K562 (cell line): ENCODE data around the gene GLUD1. TPM values are rescaled to one million over a fixed set of nuclear protein-coding genes. Genes with fewer than 3 reads are reported as not detected.

Experiments
- ATAC-seq: fragments of 200-7000 bp; cut with Tn5 transposase; 3 replicates; pipeline ENCODE4 v1.9.1; 2020; ENCODE audit warnings: moderate library complexity
- BruUV-seq: library from RNA; stranded (reverse); fragments of 400-500 nt; replicated peaks from 2 replicates; lab custom pipeline; 2021; lab: Mats Ljungman, UMichigan
- CTCF ChIA-PET: fragments of 300-600 bp; formaldehyde crosslinking; extraction: SDS; loops from one replicate; lab custom pipeline; 2021; ENCODE audit warnings: low intra/inter-chr PET ratio; lab: Yijun Ruan, JAX
- POLR2A ChIA-PET: fragments of 300-600, 350-650 bp; sonication (Branson Sonifier 250); formaldehyde crosslinking; extraction: SDS; loops from one replicate; lab custom pipeline; 2021; ENCODE audit warnings: antibody characterized with exemption, inconsistent platforms; lab: Yijun Ruan, JAX
- DNase-seq, 4 experiments: peaks; one replicate each; pipeline versions ENCODE4 v3.0.0 to v3.0.0-alpha.2; 2011 to 2018; ENCODE audit warnings: low spot score in 3 of 4, mixed read lengths in 3 of 4; ENCODE audit errors: extremely low read depth in 1 of 4
- FAIRE-seq: peaks from 2 replicates; lab custom pipeline; 2011; peaks lifted over from hg19 to GRCh38; lab: Jason Lieb, UNC
- H2AFZ ChIP-seq: 2 replicates; pipeline ENCODE4 v1.6.0; 2011; ENCODE audit warnings: low read depth, low read length, control low read depth, inconsistent platforms
- H3K27ac ChIP-seq: fragments of 200-600 bp; 3 replicates; pipeline ENCODE4 v1.8.0; 2011; ENCODE audit warnings: low read depth, mild to moderate bottlenecking, control low read depth, inconsistent platforms, low read length, moderate library complexity, mixed read lengths; ENCODE audit errors: extremely low read depth
- H3K27me3 ChIP-seq, 2 experiments: fragments of 300-600 bp in 1 of 2; 2 replicates in 1 of 2; 3 replicates in 1 of 2; pipeline versions ENCODE4 v1.6.0 to v1.8.0; 2011; ENCODE audit warnings: inconsistent platforms in 2 of 2, low read length in 2 of 2, mild to moderate bottlenecking in 1 of 2, mixed read lengths in 1 of 2, moderate library complexity in 1 of 2; ENCODE audit not compliant: control insufficient read depth in 2 of 2, insufficient read depth in 2 of 2
- H3K36me3 ChIP-seq: fragments of 300-600 bp; 3 replicates; pipeline ENCODE4 v1.8.0; 2011; ENCODE audit warnings: mild to moderate bottlenecking, low read length, inconsistent platforms; ENCODE audit not compliant: control insufficient read depth, insufficient read depth
- H3K4me1 ChIP-seq, 2 experiments: fragments of 200-600 bp in 1 of 2; replicated peaks in 1 of 2; 2 replicates in 1 of 2; 3 replicates in 1 of 2; pipeline versions ENCODE4 v1.5.1 to v1.8.0; 2011; ENCODE audit warnings: inconsistent platforms in 2 of 2, low read length in 2 of 2, mild to moderate bottlenecking in 1 of 2, mixed read lengths in 1 of 2, moderate library complexity in 1 of 2; ENCODE audit not compliant: control insufficient read depth in 2 of 2, insufficient read depth in 2 of 2
- H3K4me2 ChIP-seq: 2 replicates; pipeline ENCODE4 v1.6.1; 2011; ENCODE audit warnings: low read length, control low read depth, inconsistent platforms, mixed read lengths; ENCODE audit not compliant: insufficient read depth
- H3K4me3 ChIP-seq: fragments of 200-600 bp; sonication (generic), shearing (Covaris generic); 2 replicates; pipeline ENCODE4 v1.5.1; 2016; ENCODE audit warnings: control low read depth, inconsistent platforms
- H3K79me2 ChIP-seq: fragments of 200-600 bp; 3 replicates; pipeline ENCODE4 v1.8.0; 2011; ENCODE audit warnings: low read length, inconsistent platforms; ENCODE audit not compliant: control insufficient read depth, insufficient read depth
- H3K9ac ChIP-seq, 2 experiments: 2 replicates each; pipeline versions ENCODE4 v1.6.0 to v1.6.1; 2011; ENCODE audit warnings: low read depth in 2 of 2, low read length in 2 of 2, control low read depth in 1 of 2, inconsistent platforms in 1 of 2, mild to moderate bottlenecking in 1 of 2, mixed read lengths in 1 of 2; ENCODE audit not compliant: insufficient read depth in 1 of 2
- H3K9me1 ChIP-seq: one replicate; pipeline ENCODE4 v1.6.0; 2011; ENCODE audit warnings: inconsistent platforms, mild to moderate bottlenecking, low read length, moderate library complexity; ENCODE audit not compliant: control insufficient read depth, insufficient read depth
- H3K9me3 ChIP-seq: replicated peaks from 2 replicates; pipeline ENCODE4 v1.5.1; 2011; ENCODE audit warnings: low read depth, low read length, inconsistent platforms; ENCODE audit not compliant: control insufficient read depth, insufficient read depth
- H4K20me1 ChIP-seq: replicated peaks from 2 replicates; pipeline ENCODE4 v1.6.1; 2011; ENCODE audit warnings: low read length, inconsistent platforms, mixed read lengths; ENCODE audit not compliant: control insufficient read depth, insufficient read depth
- ATF6 ChIP-seq: sonication (generic); formaldehyde crosslinking; IDR thresholded peaks from 2 replicates; pipeline ENCODE4 v1.4.0; 2020; ENCODE audit warnings: mild to moderate bottlenecking, missing genetic modification reagents
- CEBPZ ChIP-seq: fragments of 150-350 bp; IDR thresholded peaks from 2 replicates; pipeline ENCODE4 v1.6.1; 2014; ENCODE audit warnings: low read depth, mild to moderate bottlenecking, low read length, borderline replicate concordance
- CHD2 ChIP-seq: IDR thresholded peaks from 2 replicates; pipeline ENCODE4 v1.6.1; 2011; ENCODE audit warnings: low read depth, low read length
- E2F3 ChIP-seq: fragments of 250-450 bp; sonication (Bioruptor Pico); IDR thresholded peaks from 2 replicates; pipeline ENCODE4 v1.4.0; 2020; ENCODE audit warnings: mild to moderate bottlenecking
- RREB1 ChIP-seq: fragments of 250-450 bp; sonication (Bioruptor Pico); IDR thresholded peaks from 2 replicates; pipeline ENCODE4 v1.4.0; 2020
- TSC22D4 ChIP-seq: fragments of 450-650 bp; IDR thresholded peaks from 2 replicates; pipeline ENCODE4 v1.6.1; 2016; ENCODE audit warnings: missing genetic modification characterization, missing biosample characterization, control low read depth
- ZNF232 ChIP-seq: sonication (generic); formaldehyde crosslinking; IDR thresholded peaks from 2 replicates; pipeline ENCODE4 v1.8.0; 2022; ENCODE audit warnings: mild to moderate bottlenecking, missing genetic modification reagents
- ZNF644 ChIP-seq: fragments of 200-800 bp; sonication (Bioruptor generic); IDR thresholded peaks from 2 replicates; pipeline ENCODE4 v1.6.1; 2016; ENCODE audit warnings: low read depth, missing genetic modification characterization, missing compliant biosample characterization
- WGBS: fragments of 100-300 bp; shearing (Covaris generic); methylation state at CpG from one replicate; pipeline ENCODE4 v1.1.6; 2016; ENCODE audit warnings: low coverage, mixed read lengths; ENCODE audit not compliant: insufficient coverage; ENCODE audit errors: missing lambda C conversion rate; 5-methylcytosine and 5-hydroxymethylcytosine counted together
- in situ Hi-C: fragments of 300-500 bp; cut with MboI; formaldehyde crosslinking; loops from 4 replicates; pipeline ENCODE4 v1.15.0; 2018; ENCODE audit warnings: inconsistent platforms, mixed read lengths
- intact Hi-C: fragments of 100-400 bp; cut with micrococcal nuclease; formaldehyde crosslinking; loops from 2 replicates; pipeline ENCODE4 v1.14.2; 2022
- polyA plus RNA-seq, 8 experiments: library from polyadenylated mRNA; depleted of rRNA in 4 of 8; stranded (reverse) in 5 of 8; unstranded in 3 of 8; fragments of >200 nt; fragmentation: Nextera tagmentation in 2 of 8; fragmentation: Illumina TruSeq in 1 of 8; extraction: Ambion mirVana in 2 of 8; extraction: Trizol in 1 of 8; gene quantifications; 2 replicates each; pipeline versions ENCODE4 v1.2.1 to v1.2.3, GENCODE V29; 2011 to 2014; ENCODE audit warnings: inconsistent platforms in 1 of 8, missing spikeins in 1 of 8
- total RNA-seq, 7 experiments: library from RNA; depleted of rRNA in 6 of 7; stranded (reverse); fragments of >200 nt in 6 of 7; fragmentation: Illumina TruSeq in 2 of 7; extraction: Trizol in 2 of 7; gene quantifications; 2 replicates each; pipeline versions ENCODE4 v1.2.1 to v1.2.3, GENCODE V29; 2011 to 2021; ENCODE audit warnings: low replicate concordance in 1 of 7

The GLUD1 gene
- total and polyA plus RNA-seq, 9 of the 15 experiments (the other 6 are each of a cell fraction or from before 2014, with no cell fraction given): 21.9 to 92.0 (median 76.3) TPM

- FAIRE-seq: no peak
- no peaks in the 10 kb centered on the region for H3K4me1 ChIP-seq
- H3K9me3 ChIP-seq: no peaks in the 10 kb centered on the region
- ATAC-seq: no peak
- H3K27ac ChIP-seq: no peak overlapping the region
- ChIA-PET CTCF (no interaction called here), POLR2A (no interaction called here)
- H3K9me1 ChIP-seq: no peaks in the 10 kb centered on the region
- no peak overlapping the region for H3K9ac ChIP-seq
- intact Hi-C loops (no loop called here), in situ Hi-C loops (no loop called here)
- WGBS: 81% methylated on average over 6 of the region's 6 CpGs
- no peak overlapping the region for H3K4me2 ChIP-seq
- H3K4me3 ChIP-seq: no peak overlapping the region
- DNase-seq: no peak
- no peaks in the 10 kb centered on the region for H4K20me1 ChIP-seq
- no peaks in the 10 kb centered on the region for H3K79me2 ChIP-seq
- H3K36me3 ChIP-seq: peaks cover 74% of the 10 kb centered on the region; the same call in 2 of the 3 replicates
- no TSS peak for BruUV-seq
- H3K27me3 ChIP-seq: no peaks in the 10 kb centered on the region
- H2AFZ ChIP-seq: no peak overlapping the region
- TF ChIP-seq E2F3 (no peak), ATF6 (CRISPR knock-in tag) (no peak), ZNF232 (CRISPR knock-in tag) (no peak), TSC22D4 (no peak), CHD2 (no peak), CEBPZ (no peak), ZNF644 (tag) (no peak), RREB1 (no peak)
Measured at GRCh38 chr10:87060280-87060928, 34.2 kb downstream of the GLUD1 start.
